Measurements from ENCODE around the gene FBXO36.
"Not testable (repeated sequence)": the region's sequence is repeated elsewhere in the genome, so short reads cannot be mapped to it uniquely, and the experiment has no call there.

Gene FBXO36

GRCh38 chr2:229914171-229914570, 8.1 kb upstream of the FBXO36 start:
- DNase-seq = no peak

- no peak for DNase-seq
Observed at GRCh38 chr2:229917793-229918192, 4.5 kb upstream of the FBXO36 start.

GRCh38 chr2:229920011-229920641, 2.2 kb upstream of the FBXO36 start:
- peak; percentile 58 for DNase-seq

GRCh38 chr2:229921101-229921891, 1.0 kb upstream of the FBXO36 start:
- DNase-seq = peak; percentile 81

GRCh38 chr2:229921892-229922448, 333 bp upstream of the FBXO36 start, which contains the start of gene TRIP12:
TRIP12 (minus strand) TSS chr2:229922009; CDS start chr2:229880079, 41,930 bp downstream.
- peak; percentile 90 for DNase-seq

GRCh38 chr2:229924541-229924940, 2.2 kb downstream of the FBXO36 start:
- not testable (repeated sequence) for DNase-seq

GRCh38 chr2:229925201-229925600, 2.9 kb downstream of the FBXO36 start:
- no peak for DNase-seq

- no peak for DNase-seq
Observed at GRCh38 chr2:229927817-229928321, 5.6 kb downstream of the FBXO36 start.

GRCh38 chr2:229930656-229931055, 8.4 kb downstream of the FBXO36 start:
- no peak for DNase-seq

GRCh38 chr2:229931241-229931640, 8.9 kb downstream of the FBXO36 start:
- no peak for DNase-seq

GRCh38 chr2:229937537-229937936, 15.2 kb downstream of the FBXO36 start:
- DNase-seq = no peak

GRCh38 chr2:229942671-229943070, 20.4 kb downstream of the FBXO36 start:
- DNase-seq = no peak

- DNase-seq = no peak
Observed at GRCh38 chr2:229943171-229943570, 20.9 kb downstream of the FBXO36 start.

GRCh38 chr2:229943770-229944449, 21.6 kb downstream of the FBXO36 start:
- DNase-seq = no peak

- DNase-seq = no peak
Observed at GRCh38 chr2:229945975-229946374, 23.7 kb downstream of the FBXO36 start.

GRCh38 chr2:229947544-229947943, 25.2 kb downstream of the FBXO36 start:
- no peak for DNase-seq

- DNase-seq = no peak
Observed at GRCh38 chr2:229952256-229952835, 30.0 kb downstream of the FBXO36 start.

GRCh38 chr2:229955663-229956062, 33.4 kb downstream of the FBXO36 start:
- no peak for DNase-seq

GRCh38 chr2:229956491-229956890, 34.2 kb downstream of the FBXO36 start:
- no peak for DNase-seq

- DNase-seq = not testable (repeated sequence)
Observed at GRCh38 chr2:229963596-229963995, 41.3 kb downstream of the FBXO36 start.

- no peak for DNase-seq
Observed at GRCh38 chr2:229969921-229970320, 47.6 kb downstream of the FBXO36 start.

- no peak for DNase-seq
Observed at GRCh38 chr2:229970406-229970805, 48.1 kb downstream of the FBXO36 start.

- DNase-seq = no peak
Observed at GRCh38 chr2:229971298-229971790, 49.0 kb downstream of the FBXO36 start.

All from CD4-positive, alpha-beta T cell treated with Interleukin-21 for 1 hour (primary cell).